Endothelial cell of umbilical vein (primary cell): ENCODE data around the gene MRPS34. TPM values are rescaled to one million over a fixed set of nuclear protein-coding genes. Genes with fewer than 3 reads are reported as not detected.
A peak's percentile ranks its signal among the peaks of the same experiment; 100 is the strongest.

Experiments
- BruUV-seq: library from RNA; stranded (reverse); fragments of 400-500 nt; replicated peaks from 2 replicates; lab custom pipeline; 2021; lab: Mats Ljungman, UMichigan
- CTCF ChIA-PET: fragments of 300-600, 350-600 bp; sonication (Branson Sonifier 250); formaldehyde crosslinking; loops from one replicate; lab custom pipeline; 2021; ENCODE audit warnings: antibody characterized with exemption, inconsistent platforms; lab: Charles Lee
- POLR2A ChIA-PET: fragments of 300-600, 350-600 bp; sonication (Branson Sonifier 250); formaldehyde crosslinking; loops from one replicate; lab custom pipeline; 2021; ENCODE audit warnings: antibody characterized with exemption, inconsistent platforms; lab: Charles Lee
- DNase-seq: peaks from one replicate; pipeline ENCODE4 v3.0.0-alpha.2; 2011; ENCODE audit warnings: low read depth, low spot score
- FAIRE-seq: peaks from 2 replicates; lab custom pipeline; 2011; peaks lifted over from hg19 to GRCh38; lab: Jason Lieb, UNC
- H2AFZ ChIP-seq: 2 replicates; pipeline ENCODE4 v1.6.0; 2012; ENCODE audit warnings: low read depth, low read length, control low read depth, inconsistent platforms
- H3K27ac ChIP-seq: 2 replicates; pipeline ENCODE4 v1.5.1; 2011; ENCODE audit warnings: low read depth, mild to moderate bottlenecking, control low read depth, low read length, moderate library complexity; ENCODE audit not compliant: insufficient read depth
- H3K27me3 ChIP-seq, 2 experiments: 2 replicates each; pipeline versions ENCODE4 v1.6.0 to v1.6.1; 2011; ENCODE audit warnings: low read length in 2 of 2, mixed read lengths in 1 of 2; ENCODE audit not compliant: control insufficient read depth in 2 of 2, insufficient read depth in 2 of 2
- H3K36me3 ChIP-seq, 2 experiments: 2 replicates in 1 of 2; 3 replicates in 1 of 2; pipeline ENCODE4 v1.5.1; 2011; ENCODE audit warnings: low read length in 2 of 2, mild to moderate bottlenecking in 1 of 2, moderate library complexity in 1 of 2; ENCODE audit not compliant: control insufficient read depth in 2 of 2, insufficient read depth in 2 of 2; ENCODE audit errors: extremely low read depth in 1 of 2
- H3K4me1 ChIP-seq: 3 replicates; pipeline ENCODE4 v1.5.1; 2011; ENCODE audit warnings: mild to moderate bottlenecking, low read length; ENCODE audit not compliant: control insufficient read depth, insufficient read depth; ENCODE audit errors: extremely low read depth
- H3K4me2 ChIP-seq: 2 replicates; pipeline ENCODE4 v1.6.1; 2011; ENCODE audit warnings: low read length, control low read depth, mixed read lengths; ENCODE audit not compliant: insufficient read depth
- H3K4me3 ChIP-seq, 3 experiments: fragments of 200-600 bp in 1 of 3; sonication (generic), shearing (Covaris generic) in 1 of 3; replicated peaks in 1 of 3; 2 replicates each; pipeline ENCODE4 v1.5.1; 2011 to 2016; ENCODE audit warnings: control low read depth in 3 of 3, low read length in 3 of 3, mild to moderate bottlenecking in 2 of 3, inconsistent platforms in 1 of 3, low read depth in 1 of 3, moderate library complexity in 1 of 3; ENCODE audit not compliant: insufficient read depth in 1 of 3
- H3K79me2 ChIP-seq: 2 replicates; pipeline ENCODE4 v1.6.0; 2012; ENCODE audit warnings: low read length, inconsistent platforms; ENCODE audit not compliant: control insufficient read depth, insufficient read depth
- H3K9ac ChIP-seq: replicated peaks from 2 replicates; pipeline ENCODE3; 2011; ENCODE audit warnings: low read length, control low read depth; ENCODE audit not compliant: insufficient read depth; ENCODE audit errors: extremely low read depth
- H3K9me1 ChIP-seq: replicated peaks from 3 replicates; pipeline ENCODE4 v1.6.0; 2011; ENCODE audit warnings: mild to moderate bottlenecking, low read length; ENCODE audit not compliant: control insufficient read depth, insufficient read depth; ENCODE audit errors: extremely low read depth
- H3K9me3 ChIP-seq: replicated peaks from 2 replicates; pipeline ENCODE4 v1.5.1; 2012; ENCODE audit warnings: low read length, inconsistent platforms; ENCODE audit not compliant: control insufficient read depth, insufficient read depth
- H4K20me1 ChIP-seq: replicated peaks from 2 replicates; pipeline ENCODE3; 2011; ENCODE audit warnings: mild to moderate bottlenecking, low read length; ENCODE audit not compliant: control insufficient read depth, insufficient read depth; ENCODE audit errors: extremely low read depth
- GATA2 ChIP-seq: IDR thresholded peaks from 2 replicates; pipeline ENCODE4 v1.7.0; 2011; ENCODE audit warnings: low read depth, mild to moderate bottlenecking, moderate library complexity, mixed read lengths, low read length; ENCODE audit not compliant: insufficient read length, insufficient read depth
- MAX ChIP-seq: IDR thresholded peaks from 2 replicates; pipeline ENCODE4 v1.6.1; 2011; ENCODE audit not compliant: insufficient read depth, insufficient read length
- MYC ChIP-seq: IDR thresholded peaks from one replicate; pipeline ENCODE4 v1.6.1; 2011; ENCODE audit warnings: mild to moderate bottlenecking, low read depth, low read length
- POLR2A ChIP-seq: IDR thresholded peaks from 2 replicates; pipeline ENCODE4 v1.6.1; 2012; ENCODE audit warnings: low read depth, mild to moderate bottlenecking, control low read depth, low read length
- POLR2AphosphoS5 ChIP-seq: IDR thresholded peaks from 2 replicates; pipeline ENCODE4 v1.6.1; 2012; ENCODE audit warnings: low read depth, mild to moderate bottlenecking, control low read depth, low read length, moderate library complexity; ENCODE audit not compliant: insufficient read depth
- dilution Hi-C: fragments of 300-500 bp; cut with MboI; formaldehyde crosslinking; loops from one replicate; pipeline ENCODE4 v1.15.0; 2019; ENCODE audit warnings: low sequenced_read_pairs; ENCODE audit not compliant: extremely low pct_ligation_motif_present
- intact Hi-C: fragments of 100-400 bp; cut with micrococcal nuclease; formaldehyde crosslinking; loops from one replicate; pipeline ENCODE4 v1.10.0; 2022
- polyA plus RNA-seq, 4 experiments: library from polyadenylated mRNA; depleted of rRNA in 3 of 4; stranded (reverse) in 3 of 4; unstranded in 1 of 4; fragments of >200 nt; gene quantifications; 2 replicates each; pipeline versions ENCODE4 v1.2.1 to v1.2.3, GENCODE V29; 2011 to 2012; ENCODE audit warnings: missing spikeins in 1 of 4
- total RNA-seq: library from RNA; stranded (reverse); gene quantifications from 2 replicates; pipeline ENCODE4 v1.2.3, GENCODE V29; 2021

Gene MRPS34
- total and polyA plus RNA-seq, 2 donors (not counting 3 experiments of a cell fraction or from before 2014, with no cell fraction given): 82.1 to 102 TPM

GRCh38 chr16:1766231-1766630, 6.7 kb downstream of the MRPS34 start:
- intact Hi-C loops (no loop called here), dilution Hi-C loops (no loop called here)
- Histone ChIP-seq H3K9me3 (no peaks in the 10 kb centered on the region), H3K36me3 (peaks cover 5 to 46% of the 10 kb centered on the region in 2 experiments), H3K9me1 (no peaks in the 10 kb centered on the region), H3K27me3 (no peaks in the 10 kb centered on the region), H3K4me1 (peaks cover 6% of the 10 kb centered on the region), H4K20me1 (no peaks in the 10 kb centered on the region), H3K4me2 (no peak overlapping the region), H3K79me2 (no peaks in the 10 kb centered on the region), H3K27ac (no peak overlapping the region), H3K4me3 (no peak overlapping the region), H3K9ac (no peak overlapping the region), H2AFZ (no peak overlapping the region)
- ChIA-PET CTCF (no interaction called here), POLR2A (no interaction called here)
- TF ChIP-seq MAX: no peak
- no peak for TF ChIP-seq MYC
- TF ChIP-seq POLR2AphosphoS5: no peak
- no peak for TF ChIP-seq POLR2A
- TF ChIP-seq GATA2: no peak
- no peak for DNase-seq
- TSS peak; percentile 9 for BruUV-seq
- FAIRE-seq: no peak

- Histone ChIP-seq H2AFZ (no peak overlapping the region), H3K27me3 (no peaks in the 10 kb centered on the region), H3K9me3 (no peaks in the 10 kb centered on the region), H3K27ac (no peak overlapping the region), H3K4me3 (no peak overlapping the region), H3K4me1 (peaks cover 6% of the 10 kb centered on the region), H3K79me2 (no peaks in the 10 kb centered on the region), H3K4me2 (no peak overlapping the region), H3K9ac (no peak overlapping the region), H3K36me3 (peaks cover 5 to 50% of the 10 kb centered on the region in 2 experiments), H3K9me1 (no peaks in the 10 kb centered on the region), H4K20me1 (no peaks in the 10 kb centered on the region)
- intact Hi-C loops (no loop called here), dilution Hi-C loops (no loop called here)
- POLR2A ChIA-PET: no interaction called here
- CTCF ChIA-PET: interaction anchor here (1.4 to 1.6 kb wide), 2 partner anchors 42 to 402 kb away, joined by 4 read pairs; no protein-coding TSS in a partner anchor
- no peak for DNase-seq
- BruUV-seq: no TSS peak
- FAIRE-seq: no peak
- TF ChIP-seq MYC: no peak
Observed at GRCh38 chr16:1765826-1766225, 7.1 kb downstream of the MRPS34 start.
